Measurements from ENCODE around the gene IQGAP1. TPM values are rescaled to one million over a fixed set of nuclear protein-coding genes. Genes with fewer than 3 reads are reported as not detected.

IQGAP1 gene
- polyA plus RNA-seq, 3 donors, result 140 to 276 (median 207) TPM

GRCh38 chr15:90481023-90481422 is 93.0 kb downstream of the IQGAP1 start:
- H3K4me1 ChIP-seq (ENCODE audit: control insufficient read depth in 1 of 2, insufficient read depth in 2 of 2, low read length in 2 of 2), result no peaks in the 10 kb centered on the region
- Mint-ChIP-seq H3K36me3 (peaks cover 89 to 99% of the 10 kb centered on the region in 2 donors), H3K27me3 (ENCODE audit: low read depth in 3 of 3) (peaks cover 0 to 2% (median 0%) of the 10 kb centered on the region in 3 donors), H3K4me3 (no peak overlapping the region), H3K27ac (peak overlapping the region in 3 of 7 donors; percentile 39 to 64 (median 43)), H3K4me1 (no peaks in the 10 kb centered on the region), H3K9me3 (no peaks in the 10 kb centered on the region)
- no peak overlapping the region for H3K4me2 ChIP-seq (replicated peaks; ENCODE audit: extremely low read depth, low read length, poor library complexity, severe bottlenecking)
- no peak overlapping the region for H3K4me3 ChIP-seq (replicated peaks in 1 of 3; ENCODE audit: low read depth in 2 of 3, low read length in 3 of 3)
- H3K27me3 ChIP-seq (ENCODE audit: control insufficient read depth in 2 of 2, insufficient read depth in 2 of 2, low read length in 2 of 2), result no peaks in the 10 kb centered on the region
- peaks cover 98 to 99% of the 10 kb centered on the region in 2 donors for H3K36me3 ChIP-seq (replicated peaks in 1 of 2; ENCODE audit: control insufficient read depth in 1 of 2, insufficient read depth in 2 of 2, low read length in 2 of 2)
- no peak overlapping the region for H2AFZ ChIP-seq (ENCODE audit: insufficient read depth, low read depth, low read length, poor library complexity, severe bottlenecking)
- H3K79me2 ChIP-seq (ENCODE audit: insufficient read depth, low read length), result peaks cover 16% of the 10 kb centered on the region
- 26% methylated on average over 3 of the region's 3 CpGs for WGBS (ENCODE audit: insufficient coverage)
- H3K9ac ChIP-seq (ENCODE audit: insufficient read depth, low read length, poor library complexity, severe bottlenecking), result no peak overlapping the region
- no peaks in the 10 kb centered on the region for H3K9me3 ChIP-seq (replicated peaks in 1 of 2; ENCODE audit: control insufficient read depth in 1 of 2, insufficient read depth in 1 of 2, low read length in 2 of 2)
- no peak for TF ChIP-seq CTCF (IDR thresholded peaks at IDR 0.05)
- intact Hi-C loops (cut with micrococcal nuclease), result loop anchor here in 1 of 2 donors (10.0 kb wide), 1 partner anchor 156 kb away; no protein-coding TSS in a partner anchor
- H3K27ac ChIP-seq (ENCODE audit: low read depth in 1 of 2, low read length in 2 of 2), result peak overlapping the region in 1 of 2 donors; percentile 22
- peaks cover 100% of the 10 kb centered on the region for H4K20me1 ChIP-seq (ENCODE audit: insufficient read depth, low read length)
- DNase-seq, result no peak

- Histone ChIP-seq H3K27ac (ENCODE audit: low read depth in 1 of 2, low read length in 2 of 2) (peak overlapping the region in 1 of 2 donors; percentile 22), H4K20me1 (ENCODE audit: insufficient read depth, low read length) (peaks cover 100% of the 10 kb centered on the region), H2AFZ (ENCODE audit: insufficient read depth, low read depth, low read length, poor library complexity, severe bottlenecking) (no peak overlapping the region), H3K27me3 (ENCODE audit: control insufficient read depth in 2 of 2, insufficient read depth in 2 of 2, low read length in 2 of 2) (no peaks in the 10 kb centered on the region), H3K9me3 (replicated peaks in 1 of 2; ENCODE audit: control insufficient read depth in 1 of 2, insufficient read depth in 1 of 2, low read length in 2 of 2) (no peaks in the 10 kb centered on the region), H3K79me2 (ENCODE audit: insufficient read depth, low read length) (peaks cover 16% of the 10 kb centered on the region), H3K4me2 (replicated peaks; ENCODE audit: extremely low read depth, low read length, poor library complexity, severe bottlenecking) (no peak overlapping the region), H3K9ac (ENCODE audit: insufficient read depth, low read length, poor library complexity, severe bottlenecking) (no peak overlapping the region), H3K36me3 (replicated peaks in 1 of 2; ENCODE audit: control insufficient read depth in 1 of 2, insufficient read depth in 2 of 2, low read length in 2 of 2) (peaks cover 98 to 99% of the 10 kb centered on the region in 2 donors), H3K4me1 (ENCODE audit: control insufficient read depth in 1 of 2, insufficient read depth in 2 of 2, low read length in 2 of 2) (no peaks in the 10 kb centered on the region), H3K4me3 (replicated peaks in 1 of 3; ENCODE audit: low read depth in 2 of 3, low read length in 3 of 3) (no peak overlapping the region)
- no peaks in the 10 kb centered on the region for H3K4me1 Mint-ChIP-seq
- H3K27ac Mint-ChIP-seq, result peak overlapping the region in 3 of 7 donors; percentile 50 to 78 (median 72)
- peaks cover 89 to 100% of the 10 kb centered on the region in 2 donors for H3K36me3 Mint-ChIP-seq
- TF ChIP-seq CTCF (IDR thresholded peaks at IDR 0.05), result peak; percentile 73
- WGBS (ENCODE audit: insufficient coverage), result 17% methylated on average over 1 of the region's 7 CpGs
- H3K9me3 Mint-ChIP-seq, result no peaks in the 10 kb centered on the region
- intact Hi-C loops (cut with micrococcal nuclease), result loop anchor here (2.0 to 10.0 kb wide), 2 partner anchors 158 to 162 kb away; no protein-coding TSS in a partner anchor
- peak; percentile 4 to 28 (median 22) for DNase-seq
- peaks cover 0 to 2% (median 0%) of the 10 kb centered on the region in 3 donors for H3K27me3 Mint-ChIP-seq (ENCODE audit: low read depth in 3 of 3)
- H3K4me3 Mint-ChIP-seq, result no peak overlapping the region
Observed at GRCh38 chr15:90482124-90483011, 94.3 kb downstream of the IQGAP1 start.
